H1 (cell line): ENCODE results near the gene TRNAU1AP. TPM values are rescaled to one million over a fixed set of nuclear protein-coding genes. Genes with fewer than 3 reads are reported as not detected.

Source experiments
- CTCF ChIA-PET: fragments of 300-600 bp; sonication (Branson Sonifier 250); formaldehyde crosslinking; loops from one replicate; lab custom pipeline; 2021; ENCODE audit not compliant: partially characterized antibody; lab: Charles Lee
- POLR2A ChIA-PET: fragments of 300-600 bp; sonication (Branson Sonifier 250); formaldehyde crosslinking; loops from one replicate; lab custom pipeline; 2021; ENCODE audit warnings: inconsistent platforms; ENCODE audit not compliant: partially characterized antibody; lab: Charles Lee
- DNase-seq, 2 experiments: peaks; one replicate each; pipeline versions ENCODE4 v3.0.0 to v3.0.0-alpha.2; 2010 to 2022; ENCODE audit warnings: low spot score in 2 of 2, low read depth in 1 of 2, mixed read lengths in 1 of 2
- FAIRE-seq: peaks from 2 replicates; lab custom pipeline; 2011; peaks lifted over from hg19 to GRCh38; lab: Jason Lieb, UNC
- H2AFZ ChIP-seq: 2 replicates; pipeline ENCODE4 v1.8.1; 2012; ENCODE audit warnings: low read length, inconsistent platforms
- H2AK5ac ChIP-seq: 2 replicates; pipeline ENCODE4 v1.6.1; 2013; ENCODE audit warnings: low read depth, low read length
- H2BK120ac ChIP-seq: replicated peaks from 2 replicates; pipeline ENCODE3; 2013; ENCODE audit warnings: low read depth, low read length, inconsistent platforms
- H2BK12ac ChIP-seq: 2 replicates; pipeline ENCODE4 v1.6.1; 2013; ENCODE audit warnings: low read depth, low read length
- H2BK15ac ChIP-seq: 2 replicates; pipeline ENCODE4 v1.6.1; 2013; ENCODE audit warnings: low read length
- H2BK20ac ChIP-seq: 2 replicates; pipeline ENCODE4 v1.6.1; 2013; ENCODE audit warnings: low read length
- H2BK5ac ChIP-seq: 2 replicates; pipeline ENCODE4 v1.6.1; 2013; ENCODE audit warnings: low read depth, low read length
- H3K14ac ChIP-seq: 2 replicates; pipeline ENCODE4 v1.6.1; 2013; ENCODE audit warnings: inconsistent platforms; ENCODE audit not compliant: insufficient read length
- H3K18ac ChIP-seq: 2 replicates; pipeline ENCODE4 v1.6.1; 2013; ENCODE audit warnings: low read length; ENCODE audit errors: extremely low read depth
- H3K23ac ChIP-seq: 2 replicates; pipeline ENCODE4 v1.6.1; 2013; ENCODE audit warnings: inconsistent platforms; ENCODE audit not compliant: insufficient read length
- H3K23me2 ChIP-seq: 2 replicates; pipeline ENCODE4 v1.6.1; 2013; ENCODE audit warnings: low read depth, low read length
- H3K27ac ChIP-seq: 2 replicates; pipeline ENCODE4 v1.6.1; 2011; ENCODE audit warnings: low read depth, low read length, inconsistent platforms
- H3K27me3 ChIP-seq, 4 experiments: replicated peaks in 1 of 4; 1 replicate in 1 of 4; 2 replicates in 3 of 4; pipeline versions ENCODE4 v1.6.1 to v1.8.1; 2011 to 2013; ENCODE audit warnings: low read length in 3 of 4, mild to moderate bottlenecking in 3 of 4, inconsistent platforms in 2 of 4, mixed read lengths in 2 of 4, moderate library complexity in 1 of 4; ENCODE audit not compliant: control insufficient read depth in 3 of 4, insufficient read depth in 3 of 4; ENCODE audit errors: extremely low read depth in 1 of 4
- H3K36me3 ChIP-seq, 4 experiments: 2 replicates each; pipeline versions ENCODE4 v1.6.1 to v1.8.1; 2011 to 2013; ENCODE audit warnings: mild to moderate bottlenecking in 4 of 4, low read length in 3 of 4, moderate library complexity in 2 of 4, control low read depth in 1 of 4, inconsistent platforms in 1 of 4; ENCODE audit not compliant: insufficient read depth in 4 of 4, control insufficient read depth in 2 of 4
- H3K4ac ChIP-seq: replicated peaks from 2 replicates; pipeline ENCODE3; 2013; ENCODE audit warnings: low read length, low read depth, mixed read lengths, inconsistent platforms; ENCODE audit not compliant: insufficient read length
- H3K4me1 ChIP-seq, 4 experiments: replicated peaks in 1 of 4; 1 replicate in 1 of 4; 2 replicates in 3 of 4; pipeline versions ENCODE4 v1.6.1 to v1.8.1; 2011 to 2013; ENCODE audit warnings: low read length in 3 of 4, inconsistent platforms in 2 of 4, mixed read lengths in 1 of 4; ENCODE audit not compliant: insufficient read depth in 4 of 4, control insufficient read depth in 3 of 4
- H3K4me2 ChIP-seq, 2 experiments: 2 replicates each; pipeline versions ENCODE4 v1.6.1 to v1.8.1; 2011 to 2013; ENCODE audit warnings: low read depth in 2 of 2, low read length in 2 of 2, control low read depth in 1 of 2, inconsistent platforms in 1 of 2, mild to moderate bottlenecking in 1 of 2; ENCODE audit not compliant: insufficient read depth in 1 of 2
- H3K4me3 ChIP-seq, 4 experiments: fragments of 200-600, 300-600 bp in 1 of 4; sonication (generic), shearing (Covaris generic), sonication (Bioruptor Twin) in 1 of 4; 2 replicates each; pipeline versions ENCODE4 v1.5.1 to v1.8.1; 2011 to 2016; ENCODE audit warnings: low read length in 4 of 4, low read depth in 3 of 4, control low read depth in 2 of 4, inconsistent platforms in 2 of 4, mild to moderate bottlenecking in 2 of 4, mixed read lengths in 1 of 4, moderate library complexity in 1 of 4; ENCODE audit not compliant: insufficient read depth in 2 of 4; ENCODE audit errors: extremely low read depth in 1 of 4
- H3K56ac ChIP-seq: replicated peaks from 2 replicates; pipeline ENCODE3; 2013; ENCODE audit warnings: low read depth, mild to moderate bottlenecking, mixed read lengths, low read length, inconsistent platforms; ENCODE audit not compliant: insufficient read length
- H3K79me1 ChIP-seq: 2 replicates; pipeline ENCODE4 v1.6.1; 2013; ENCODE audit warnings: low read depth, low read length, control low read depth
- H3K79me2 ChIP-seq, 2 experiments: 2 replicates each; pipeline versions ENCODE4 v1.6.1 to v1.8.1; 2012 to 2013; ENCODE audit warnings: low read length in 2 of 2, mild to moderate bottlenecking in 2 of 2, inconsistent platforms in 1 of 2; ENCODE audit not compliant: insufficient read depth in 2 of 2, control insufficient read depth in 1 of 2
- H3K9ac ChIP-seq, 4 experiments: replicated peaks in 1 of 4; 1 replicate in 1 of 4; 2 replicates in 3 of 4; pipeline versions ENCODE4 v1.6.1 to v1.8.1; 2011 to 2013; ENCODE audit warnings: low read depth in 3 of 4, low read length in 3 of 4, control low read depth in 2 of 4, mild to moderate bottlenecking in 2 of 4, moderate library complexity in 2 of 4, inconsistent platforms in 1 of 4; ENCODE audit errors: extremely low read depth in 1 of 4
- H3K9me3 ChIP-seq, 2 experiments: 2 replicates each; pipeline versions ENCODE4 v1.6.1 to v1.8.1; 2012 to 2013; ENCODE audit warnings: mild to moderate bottlenecking in 2 of 2, moderate library complexity in 2 of 2, control low read depth in 1 of 2, inconsistent platforms in 1 of 2, low read depth in 1 of 2, low read length in 1 of 2, mixed read lengths in 1 of 2; ENCODE audit not compliant: insufficient read depth in 2 of 2
- H4K20me1 ChIP-seq, 2 experiments: replicated peaks in 1 of 2; 2 replicates each; pipeline versions ENCODE3 to v1.8.1; 2011 to 2013; ENCODE audit warnings: inconsistent platforms in 2 of 2, low read length in 2 of 2, mild to moderate bottlenecking in 1 of 2; ENCODE audit not compliant: insufficient read depth in 2 of 2, control insufficient read depth in 1 of 2
- H4K5ac ChIP-seq: 2 replicates; pipeline ENCODE4 v1.6.1; 2013; ENCODE audit warnings: low read length, low read depth, mixed read lengths, inconsistent platforms; ENCODE audit not compliant: insufficient read length
- H4K8ac ChIP-seq: 2 replicates; pipeline ENCODE4 v1.8.0; 2013; ENCODE audit warnings: mild to moderate bottlenecking, moderate library complexity, low read length, inconsistent platforms; ENCODE audit not compliant: insufficient read depth; ENCODE audit errors: extremely low read depth
- H4K91ac ChIP-seq: replicated peaks from 2 replicates; pipeline ENCODE3; 2013; ENCODE audit warnings: low read length, mixed read lengths, inconsistent platforms; ENCODE audit not compliant: insufficient read length
- CHD1 ChIP-seq: IDR thresholded peaks from 2 replicates; pipeline ENCODE4 v1.6.1; 2012; ENCODE audit warnings: low read depth, low read length, improper control_type of control experiment
- CHD2 ChIP-seq: IDR thresholded peaks from 2 replicates; pipeline ENCODE4 v1.6.1; 2012; ENCODE audit warnings: low read length, improper control_type of control experiment
- EP300 ChIP-seq, 2 experiments: IDR thresholded peaks; 1 replicate in 1 of 2; 2 replicates in 1 of 2; pipeline ENCODE4 v1.6.1; 2011 to 2012; ENCODE audit warnings: low read depth in 2 of 2, low read length in 2 of 2, mild to moderate bottlenecking in 2 of 2, borderline replicate concordance in 1 of 2, inconsistent platforms in 1 of 2, moderate library complexity in 1 of 2
- NANOG ChIP-seq: IDR thresholded peaks from 2 replicates; pipeline ENCODE4 v1.6.1; 2011; ENCODE audit warnings: low read length, low read depth, mild to moderate bottlenecking, inconsistent platforms; ENCODE audit not compliant: insufficient read depth, poor library complexity, severe bottlenecking
- NRF1 ChIP-seq: IDR thresholded peaks from 2 replicates; pipeline ENCODE4 v1.6.1; 2011; ENCODE audit warnings: mild to moderate bottlenecking, low read depth, low read length, improper control_type of control experiment
- POLR2AphosphoS5 ChIP-seq: IDR thresholded peaks from 2 replicates; pipeline ENCODE4 v1.6.1; 2011; ENCODE audit warnings: low read depth, low read length
- RNF2 ChIP-seq: fragments of 200-900, 300-1000 bp; sonication (generic); IDR thresholded peaks from 2 replicates; pipeline ENCODE4 v1.7.1; 2016; ENCODE audit warnings: borderline replicate concordance, low read depth, mild to moderate bottlenecking, antibody characterized with exemption, low read length; ENCODE audit not compliant: poor library complexity, severe bottlenecking; ENCODE audit errors: missing control alignments
- SP2 ChIP-seq: IDR thresholded peaks from 2 replicates; pipeline ENCODE4 v1.6.1; 2012; ENCODE audit warnings: mild to moderate bottlenecking, low read length, inconsistent platforms
- SRF ChIP-seq: IDR thresholded peaks from 2 replicates; pipeline ENCODE4 v1.6.1; 2011; ENCODE audit warnings: mild to moderate bottlenecking, low read depth, low read length, moderate library complexity
- TEAD4 ChIP-seq: IDR thresholded peaks from 2 replicates; pipeline ENCODE4 v1.6.1; 2012; ENCODE audit warnings: low read depth, low read length, inconsistent platforms, mixed read lengths
- YY1 ChIP-seq: IDR thresholded peaks from 2 replicates; pipeline ENCODE4 v1.6.1; 2011; ENCODE audit warnings: low read depth, mild to moderate bottlenecking, low read length
- WGBS, 2 experiments: shearing (Covaris generic) in 1 of 2; methylation state at CpG; one replicate each; pipeline versions ENCODE4 v1.1.6 to v1.1.7; 2013 to 2015; ENCODE audit warnings: low lambda C conversion rate in 2 of 2, mixed read lengths in 2 of 2, inconsistent platforms in 1 of 2, low coverage in 1 of 2, missing lambda C conversion rate in 1 of 2; ENCODE audit not compliant: insufficient replicate concordance in 2 of 2, insufficient coverage in 1 of 2, insufficient read length in 1 of 2; ENCODE audit errors: extremely low coverage in 1 of 2, missing lambda C conversion rate in 1 of 2; 5-methylcytosine and 5-hydroxymethylcytosine counted together
- polyA plus RNA-seq, 7 experiments: library from polyadenylated mRNA; depleted of rRNA in 3 of 7; stranded (reverse) in 5 of 7; unstranded in 2 of 7; fragments of >200 nt in 5 of 7; fragments of 200-250 nt in 2 of 7; gene quantifications; 1 replicate in 5 of 7; 2 replicates in 1 of 7; 4 replicates in 1 of 7; pipeline versions ENCODE4 v1.2.1 to v1.2.3, GENCODE V29; 2011 to 2013; ENCODE audit warnings: missing spikeins in 2 of 7, mixed read lengths in 2 of 7
- total RNA-seq: library from RNA; stranded (reverse); fragmentation: NEBNext Ultra II Directional; extraction: Animal tissue kit (Norgen Biotek cat#: 25700); gene quantifications from 2 replicates; pipeline ENCODE4 v1.2.1, GENCODE V29; 2021

TRNAU1AP gene
- total and polyA plus RNA-seq, 2 of the 8 experiments (the other 6 are each of a cell fraction or from before 2014, with no cell fraction given): 35.2 to 37.1 TPM

- no peak overlapping the region for H3K4ac ChIP-seq
- H3K79me2 ChIP-seq: peaks cover 0 to 24% of the 10 kb centered on the region in 2 experiments; a peak in 2 of 4 replicates
- peak overlapping the region; percentile 18 for H4K91ac ChIP-seq
- no peaks in the 10 kb centered on the region for H3K79me1 ChIP-seq
- H2BK12ac ChIP-seq: no peak overlapping the region
- H4K5ac ChIP-seq: peak overlapping the region; percentile 70
- H3K14ac ChIP-seq: no peak overlapping the region
- H3K27ac ChIP-seq: peak overlapping the region; percentile 95
- peaks cover 10% of the 10 kb centered on the region for H3K23me2 ChIP-seq
- no peak overlapping the region for H3K23ac ChIP-seq
- H4K8ac ChIP-seq: no peak overlapping the region
- peak overlapping the region; percentile 5 for H3K56ac ChIP-seq
- no peaks in the 10 kb centered on the region for H3K27me3 ChIP-seq
- ChIA-PET CTCF (interaction anchor here (0.5 to 1.8 kb wide), 4 partner anchors 76 to 367 kb away, joined by 3 to 4 read pairs (median 4); no protein-coding TSS in a partner anchor), POLR2A (interaction anchor here (0.5 to 31.3 kb wide), 60 partner anchors 10 to 645 kb away, joined by 3 to 660 read pairs (median 5); partner anchors contain the start of genes ATP5IF1, EYA3, MED18 and PHACTR4)
- 87% methylated on average over 8 of the region's 8 CpGs; no CpG with 5 or more reads in 1 of the 2 experiments for WGBS, 2 experiments
- peak overlapping the region; percentile 64; the same call in 1 of the 2 replicates for H3K18ac ChIP-seq
- H3K4me1 ChIP-seq: peaks cover 5 to 17% (median 9%) of the 10 kb centered on the region in 4 experiments; a peak in 5 of 7 replicates
- no peak overlapping the region for H2BK120ac ChIP-seq
- no peak overlapping the region for H2AFZ ChIP-seq
- peaks cover 41 to 73% (median 45%) of the 10 kb centered on the region in 4 experiments for H3K36me3 ChIP-seq
- no peak overlapping the region for H2BK20ac ChIP-seq
- peak overlapping the region; percentile 92 to 94 for H3K4me2 ChIP-seq
- H2AK5ac ChIP-seq: no peak overlapping the region
- H2BK5ac ChIP-seq: peak overlapping the region; percentile 95
- no peak overlapping the region for H2BK15ac ChIP-seq
- no peaks in the 10 kb centered on the region for H3K9me3 ChIP-seq
- peaks cover 7 to 8% of the 10 kb centered on the region in 2 experiments for H4K20me1 ChIP-seq
- peak overlapping the region in 3 of 4 experiments; percentile 19 to 97 (median 30); a peak in 5 of 7 replicates for H3K9ac ChIP-seq
- 0 out of 8 replicates have a peak overlapping the region, but pooled peaks of 1 of the 4 experiments have one; percentile 96 for H3K4me3 ChIP-seq
- FAIRE-seq: no peak
- no peak for DNase-seq
- no peak for TF ChIP-seq EP300 (IDR thresholded peaks at IDR 0.05; ENCODE audit: borderline replicate concordance in 1 of 2, low read depth in 2 of 2, low read length in 2 of 2)
- no peak for TF ChIP-seq TEAD4
- no peak; the same call in 1 of the 2 replicates for TF ChIP-seq CHD2
- TF ChIP-seq CHD1: no peak; the same call in 1 of the 2 replicates
- TF ChIP-seq YY1: no peak
- TF ChIP-seq SP2: no peak
- TF ChIP-seq NANOG: no peak
- TF ChIP-seq SRF: no peak; the same call in 1 of the 2 replicates
- peak; percentile 92 for TF ChIP-seq POLR2AphosphoS5
- TF ChIP-seq RNF2: no peak
- peak; percentile 30 for TF ChIP-seq NRF1
Measured at GRCh38 chr1:28510273-28510969, 42.5 kb upstream of the TRNAU1AP start.
